Stimulated activated CD4-positive, alpha-beta T cell treated with anti-CD3 and anti-CD28 coated beads, Interleukin-2, amount 100 ng/mL, for 4 hours (primary cell): ENCODE data around the gene C10orf62.
"Not testable (repeated sequence)": the region's sequence is repeated elsewhere in the genome, so short reads cannot be mapped to it uniquely, and the experiment has no call there.

Source experiments
- DNase-seq: peaks from one replicate; pipeline ENCODE4 v3.0.0-alpha.2; 2020; ENCODE audit warnings: low read depth

The C10orf62 gene

GRCh38 chr10:97566336-97566996 is 23.1 kb upstream of the C10orf62 start:
- no peak for DNase-seq

GRCh38 chr10:97567891-97568290 is 21.6 kb upstream of the C10orf62 start:
- no peak for DNase-seq

- no peak for DNase-seq
Measured at GRCh38 chr10:97570146-97570788, 19.3 kb upstream of the C10orf62 start.

- DNase-seq = no peak
Measured at GRCh38 chr10:97570789-97571471, 18.6 kb upstream of the C10orf62 start.

- no peak for DNase-seq
Measured at GRCh38 chr10:97571622-97572021, 17.9 kb upstream of the C10orf62 start.

GRCh38 chr10:97572214-97572989 is 17.1 kb upstream of the C10orf62 start, which contains the start of gene ANKRD2:
TSS of gene ANKRD2 (plus strand) at chr10:97572779. CDS start at chr10:97572789, 10 bp downstream.
- DNase-seq = peak; percentile 29

GRCh38 chr10:97573021-97573420 is 16.5 kb upstream of the C10orf62 start:
- DNase-seq = no peak

GRCh38 chr10:97573672-97574071 is 15.8 kb upstream of the C10orf62 start:
- no peak for DNase-seq

GRCh38 chr10:97574374-97575126 is 15.0 kb upstream of the C10orf62 start:
- DNase-seq = no peak

GRCh38 chr10:97575127-97575668 is 14.3 kb upstream of the C10orf62 start:
- DNase-seq = no peak

- DNase-seq = not testable (repeated sequence)
Measured at GRCh38 chr10:97576487-97576886, 13.0 kb upstream of the C10orf62 start.

GRCh38 chr10:97577701-97578100 is 11.8 kb upstream of the C10orf62 start:
- DNase-seq = no peak

GRCh38 chr10:97578171-97578844 is 11.2 kb upstream of the C10orf62 start:
- no peak for DNase-seq

- no peak for DNase-seq
Measured at GRCh38 chr10:97580421-97581367, 8.8 kb upstream of the C10orf62 start.

- no peak for DNase-seq
Measured at GRCh38 chr10:97582169-97582568, 7.4 kb upstream of the C10orf62 start.

- no peak for DNase-seq
Measured at GRCh38 chr10:97583476-97583875, 6.0 kb upstream of the C10orf62 start.

GRCh38 chr10:97584060-97584797 is 5.3 kb upstream of the C10orf62 start, which contains the start of gene HOGA1:
TSS of gene HOGA1 (plus strand) at chr10:97584389. CDS start at chr10:97584704, 315 bp downstream.
- DNase-seq = no peak

GRCh38 chr10:97584798-97585438 is 4.6 kb upstream of the C10orf62 start:
- no peak for DNase-seq
